ENCODE data around the gene CHRNA4.

CHRNA4 gene

GRCh38 chr20:63315240-63315689, 45.9 kb downstream of the CHRNA4 start:
- H3K36me3 ChIP-seq (ENCODE audit: insufficient read depth, low read length) = no peaks in the 10 kb centered on the region
- TF ChIP-seq EZH2phosphoT487 (IDR thresholded peaks at IDR 0.05; ENCODE audit: borderline replicate concordance) (no peak), CTCF (conservative IDR thresholded peaks at IDR 0.05; ENCODE audit: low read length) (no peak)
- no peak overlapping the region for H2AFZ ChIP-seq (ENCODE audit: low read length)
- H3F3A ChIP-seq (ENCODE audit: low read depth) = no peaks in the 10 kb centered on the region
- no peaks in the 10 kb centered on the region for H3K79me2 ChIP-seq (ENCODE audit: insufficient read depth, low read length)
- no peaks in the 10 kb centered on the region for H4K20me1 ChIP-seq (ENCODE audit: insufficient read depth, low read length, poor library complexity, severe bottlenecking)
- H3K27me3 ChIP-seq (ENCODE audit: insufficient read depth, low read length, poor library complexity, severe bottlenecking) = no peaks in the 10 kb centered on the region
- no peaks in the 10 kb centered on the region for H3K9me3 ChIP-seq (ENCODE audit: insufficient read depth, low read depth, low read length)
- H3K4me1 ChIP-seq (ENCODE audit: insufficient read depth, low read length, poor library complexity, severe bottlenecking) = peaks cover 7% of the 10 kb centered on the region
- no peak overlapping the region for H3K4me2 ChIP-seq (ENCODE audit: low read depth, low read length, poor library complexity, severe bottlenecking)
- no peak overlapping the region for H3K9ac ChIP-seq (ENCODE audit: low read depth, low read length, poor library complexity, severe bottlenecking)
- H3K9me2 ChIP-seq (replicated peaks; ENCODE audit: low read depth, low read length) = no peaks in the 10 kb centered on the region
- H3K4me3 ChIP-seq (ENCODE audit: low read length, poor library complexity, severe bottlenecking) = no peak overlapping the region

- Histone ChIP-seq H3K36me3 (ENCODE audit: insufficient read depth, low read length) (no peaks in the 10 kb centered on the region), H3K9me2 (replicated peaks; ENCODE audit: low read depth, low read length) (no peaks in the 10 kb centered on the region), H3K79me2 (ENCODE audit: insufficient read depth, low read length) (no peaks in the 10 kb centered on the region), H2AFZ (ENCODE audit: low read length) (no peak overlapping the region), H3K27me3 (ENCODE audit: insufficient read depth, low read length, poor library complexity, severe bottlenecking) (no peaks in the 10 kb centered on the region), H3K4me3 (ENCODE audit: low read length, poor library complexity, severe bottlenecking) (no peak overlapping the region), H3K4me1 (ENCODE audit: insufficient read depth, low read length, poor library complexity, severe bottlenecking) (peaks cover 7% of the 10 kb centered on the region), H3K9ac (ENCODE audit: low read depth, low read length, poor library complexity, severe bottlenecking) (no peak overlapping the region), H4K20me1 (ENCODE audit: insufficient read depth, low read length, poor library complexity, severe bottlenecking) (no peaks in the 10 kb centered on the region), H3K9me3 (ENCODE audit: insufficient read depth, low read depth, low read length) (no peaks in the 10 kb centered on the region), H3F3A (ENCODE audit: low read depth) (no peaks in the 10 kb centered on the region), H3K4me2 (ENCODE audit: low read depth, low read length, poor library complexity, severe bottlenecking) (no peak overlapping the region)
- TF ChIP-seq EZH2phosphoT487 (IDR thresholded peaks at IDR 0.05; ENCODE audit: borderline replicate concordance) (no peak), CTCF (conservative IDR thresholded peaks at IDR 0.05; ENCODE audit: low read length) (no peak)
Measured at GRCh38 chr20:63314566-63315239, 46.4 kb downstream of the CHRNA4 start.

- Histone ChIP-seq H3K4me1 (ENCODE audit: insufficient read depth, low read length, poor library complexity, severe bottlenecking) (peaks cover 7% of the 10 kb centered on the region), H3K9me2 (replicated peaks; ENCODE audit: low read depth, low read length) (no peaks in the 10 kb centered on the region), H3K9me3 (ENCODE audit: insufficient read depth, low read depth, low read length) (no peaks in the 10 kb centered on the region), H3K27me3 (ENCODE audit: insufficient read depth, low read length, poor library complexity, severe bottlenecking) (no peaks in the 10 kb centered on the region), H3K4me2 (ENCODE audit: low read depth, low read length, poor library complexity, severe bottlenecking) (no peak overlapping the region), H4K20me1 (ENCODE audit: insufficient read depth, low read length, poor library complexity, severe bottlenecking) (no peaks in the 10 kb centered on the region), H3F3A (ENCODE audit: low read depth) (no peaks in the 10 kb centered on the region), H3K4me3 (ENCODE audit: low read length, poor library complexity, severe bottlenecking) (no peak overlapping the region), H3K9ac (ENCODE audit: low read depth, low read length, poor library complexity, severe bottlenecking) (no peak overlapping the region), H3K79me2 (ENCODE audit: insufficient read depth, low read length) (no peaks in the 10 kb centered on the region), H2AFZ (ENCODE audit: low read length) (no peak overlapping the region), H3K36me3 (ENCODE audit: insufficient read depth, low read length) (no peaks in the 10 kb centered on the region)
- TF ChIP-seq EZH2phosphoT487 (IDR thresholded peaks at IDR 0.05; ENCODE audit: borderline replicate concordance) = no peak
- TF ChIP-seq CTCF (conservative IDR thresholded peaks at IDR 0.05; ENCODE audit: low read length) = no peak
Measured at GRCh38 chr20:63314015-63314471, 47.1 kb downstream of the CHRNA4 start.

Measured in Loucy (cell line).